Endothelial cell of umbilical vein (primary cell): ENCODE data around the gene DDIT3. TPM values are rescaled to one million over a fixed set of nuclear protein-coding genes. Genes with fewer than 3 reads are reported as not detected.

Experiments
- BruUV-seq: library from RNA; stranded (reverse); fragments of 400-500 nt; replicated peaks from 2 replicates; lab custom pipeline; 2021; lab: Mats Ljungman, UMichigan
- CTCF ChIA-PET: fragments of 300-600, 350-600 bp; sonication (Branson Sonifier 250); formaldehyde crosslinking; loops from one replicate; lab custom pipeline; 2021; ENCODE audit warnings: antibody characterized with exemption, inconsistent platforms; lab: Charles Lee
- POLR2A ChIA-PET: fragments of 300-600, 350-600 bp; sonication (Branson Sonifier 250); formaldehyde crosslinking; loops from one replicate; lab custom pipeline; 2021; ENCODE audit warnings: antibody characterized with exemption, inconsistent platforms; lab: Charles Lee
- DNase-seq: peaks from one replicate; pipeline ENCODE4 v3.0.0-alpha.2; 2011; ENCODE audit warnings: low read depth, low spot score
- FAIRE-seq: peaks from 2 replicates; lab custom pipeline; 2011; peaks lifted over from hg19 to GRCh38; lab: Jason Lieb, UNC
- H2AFZ ChIP-seq: 2 replicates; pipeline ENCODE4 v1.6.0; 2012; ENCODE audit warnings: low read depth, low read length, control low read depth, inconsistent platforms
- H3K27ac ChIP-seq: 2 replicates; pipeline ENCODE4 v1.5.1; 2011; ENCODE audit warnings: low read depth, mild to moderate bottlenecking, control low read depth, low read length, moderate library complexity; ENCODE audit not compliant: insufficient read depth
- H3K27me3 ChIP-seq, 2 experiments: 2 replicates each; pipeline versions ENCODE4 v1.6.0 to v1.6.1; 2011; ENCODE audit warnings: low read length in 2 of 2, mixed read lengths in 1 of 2; ENCODE audit not compliant: control insufficient read depth in 2 of 2, insufficient read depth in 2 of 2
- H3K36me3 ChIP-seq, 2 experiments: 2 replicates in 1 of 2; 3 replicates in 1 of 2; pipeline ENCODE4 v1.5.1; 2011; ENCODE audit warnings: low read length in 2 of 2, mild to moderate bottlenecking in 1 of 2, moderate library complexity in 1 of 2; ENCODE audit not compliant: control insufficient read depth in 2 of 2, insufficient read depth in 2 of 2; ENCODE audit errors: extremely low read depth in 1 of 2
- H3K4me1 ChIP-seq: 3 replicates; pipeline ENCODE4 v1.5.1; 2011; ENCODE audit warnings: mild to moderate bottlenecking, low read length; ENCODE audit not compliant: control insufficient read depth, insufficient read depth; ENCODE audit errors: extremely low read depth
- H3K4me2 ChIP-seq: 2 replicates; pipeline ENCODE4 v1.6.1; 2011; ENCODE audit warnings: low read length, control low read depth, mixed read lengths; ENCODE audit not compliant: insufficient read depth
- H3K4me3 ChIP-seq, 3 experiments: fragments of 200-600 bp in 1 of 3; sonication (generic), shearing (Covaris generic) in 1 of 3; replicated peaks in 1 of 3; 2 replicates each; pipeline ENCODE4 v1.5.1; 2011 to 2016; ENCODE audit warnings: control low read depth in 3 of 3, low read length in 3 of 3, mild to moderate bottlenecking in 2 of 3, inconsistent platforms in 1 of 3, low read depth in 1 of 3, moderate library complexity in 1 of 3; ENCODE audit not compliant: insufficient read depth in 1 of 3
- H3K79me2 ChIP-seq: 2 replicates; pipeline ENCODE4 v1.6.0; 2012; ENCODE audit warnings: low read length, inconsistent platforms; ENCODE audit not compliant: control insufficient read depth, insufficient read depth
- H3K9ac ChIP-seq: replicated peaks from 2 replicates; pipeline ENCODE3; 2011; ENCODE audit warnings: low read length, control low read depth; ENCODE audit not compliant: insufficient read depth; ENCODE audit errors: extremely low read depth
- H3K9me1 ChIP-seq: replicated peaks from 3 replicates; pipeline ENCODE4 v1.6.0; 2011; ENCODE audit warnings: mild to moderate bottlenecking, low read length; ENCODE audit not compliant: control insufficient read depth, insufficient read depth; ENCODE audit errors: extremely low read depth
- H3K9me3 ChIP-seq: replicated peaks from 2 replicates; pipeline ENCODE4 v1.5.1; 2012; ENCODE audit warnings: low read length, inconsistent platforms; ENCODE audit not compliant: control insufficient read depth, insufficient read depth
- H4K20me1 ChIP-seq: replicated peaks from 2 replicates; pipeline ENCODE3; 2011; ENCODE audit warnings: mild to moderate bottlenecking, low read length; ENCODE audit not compliant: control insufficient read depth, insufficient read depth; ENCODE audit errors: extremely low read depth
- EZH2 ChIP-seq: IDR thresholded peaks from 2 replicates; pipeline ENCODE4 v1.6.1; 2012; ENCODE audit warnings: borderline replicate concordance, low read depth, mild to moderate bottlenecking, moderate library complexity, low read length, inconsistent platforms; ENCODE audit not compliant: severe bottlenecking
- FOS ChIP-seq: IDR thresholded peaks from 2 replicates; pipeline ENCODE4 v1.6.1; 2011; ENCODE audit warnings: mild to moderate bottlenecking, low read length, moderate library complexity, borderline replicate concordance; ENCODE audit not compliant: insufficient read depth
- GATA2 ChIP-seq: IDR thresholded peaks from 2 replicates; pipeline ENCODE4 v1.7.0; 2011; ENCODE audit warnings: low read depth, mild to moderate bottlenecking, moderate library complexity, mixed read lengths, low read length; ENCODE audit not compliant: insufficient read length, insufficient read depth
- JUN ChIP-seq: IDR thresholded peaks from 2 replicates; pipeline ENCODE4 v1.6.1; 2011; ENCODE audit warnings: borderline replicate concordance, low read depth; ENCODE audit not compliant: insufficient read length, insufficient read depth
- MYC ChIP-seq: IDR thresholded peaks from one replicate; pipeline ENCODE4 v1.6.1; 2011; ENCODE audit warnings: mild to moderate bottlenecking, low read depth, low read length
- POLR2A ChIP-seq: IDR thresholded peaks from 2 replicates; pipeline ENCODE4 v1.6.1; 2012; ENCODE audit warnings: low read depth, mild to moderate bottlenecking, control low read depth, low read length
- POLR2AphosphoS5 ChIP-seq: IDR thresholded peaks from 2 replicates; pipeline ENCODE4 v1.6.1; 2012; ENCODE audit warnings: low read depth, mild to moderate bottlenecking, control low read depth, low read length, moderate library complexity; ENCODE audit not compliant: insufficient read depth
- dilution Hi-C: fragments of 300-500 bp; cut with MboI; formaldehyde crosslinking; loops from one replicate; pipeline ENCODE4 v1.15.0; 2019; ENCODE audit warnings: low sequenced_read_pairs; ENCODE audit not compliant: extremely low pct_ligation_motif_present
- intact Hi-C: fragments of 100-400 bp; cut with micrococcal nuclease; formaldehyde crosslinking; loops from one replicate; pipeline ENCODE4 v1.10.0; 2022
- polyA plus RNA-seq, 4 experiments: library from polyadenylated mRNA; depleted of rRNA in 3 of 4; stranded (reverse) in 3 of 4; unstranded in 1 of 4; fragments of >200 nt; gene quantifications; 2 replicates each; pipeline versions ENCODE4 v1.2.1 to v1.2.3, GENCODE V29; 2011 to 2012; ENCODE audit warnings: missing spikeins in 1 of 4
- total RNA-seq: library from RNA; stranded (reverse); gene quantifications from 2 replicates; pipeline ENCODE4 v1.2.3, GENCODE V29; 2021
- TF ChIP-seq, protein P1 (sequence below), 2 donors: IDR thresholded peaks; 1 replicate in 1 of 2; 2 replicates in 1 of 2; pipeline ENCODE4 v1.5.1; 2011; ENCODE audit warnings: low read length in 2 of 2, mild to moderate bottlenecking in 2 of 2, moderate library complexity in 2 of 2, control low read depth in 1 of 2, inconsistent platforms in 1 of 2, low read depth in 1 of 2; ENCODE audit not compliant: insufficient read depth in 1 of 2; ENCODE audit errors: extremely low read depth in 1 of 2
- TF ChIP-seq, protein P2 (sequence below): IDR thresholded peaks from 2 replicates; pipeline ENCODE4 v1.6.1; 2011; ENCODE audit not compliant: insufficient read depth, insufficient read length

DDIT3 gene
- total and polyA plus RNA-seq, 2 donors (not counting 3 experiments of a cell fraction or from before 2014, with no cell fraction given), result 13.7 to 22.0 TPM

DNA sequence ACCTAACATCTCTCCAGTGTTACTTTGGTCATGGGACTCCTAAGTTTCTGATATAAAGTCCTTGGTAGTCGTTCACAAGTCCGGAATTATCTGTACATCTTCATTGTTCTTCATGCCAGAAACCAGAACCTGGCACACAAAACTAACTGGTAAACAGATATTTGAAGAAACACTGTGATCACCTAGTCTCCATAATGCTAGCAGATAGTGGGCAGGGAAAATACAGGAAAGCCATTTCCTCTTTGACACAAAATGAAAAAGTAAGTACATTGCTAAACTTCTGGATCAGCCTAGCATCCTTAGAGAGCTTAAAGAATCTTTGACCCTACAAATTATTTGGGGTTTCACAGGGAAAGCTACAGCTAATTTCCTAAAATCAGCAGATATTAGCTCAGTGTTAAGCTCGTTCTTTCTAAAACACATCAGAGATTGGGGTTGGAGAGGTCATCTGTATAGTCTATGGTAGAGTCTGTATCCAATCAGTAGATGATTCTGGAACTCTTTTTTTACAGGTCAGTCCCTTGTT, 4.8 kb downstream of the DDIT3 start:
- Histone ChIP-seq H3K9me1 (no peaks in the 10 kb centered on the region), H3K4me2 (no peak overlapping the region), H3K4me3 (no peak overlapping the region), H3K27ac (no peak overlapping the region), H3K9me3 (no peaks in the 10 kb centered on the region), H3K4me1 (peaks cover 23% of the 10 kb centered on the region), H3K27me3 (no peaks in the 10 kb centered on the region), H3K36me3 (peaks cover 33 to 45% of the 10 kb centered on the region in 2 experiments), H4K20me1 (no peaks in the 10 kb centered on the region), H3K9ac (no peak overlapping the region), H3K79me2 (peaks cover 23% of the 10 kb centered on the region), H2AFZ (no peak overlapping the region)
- dilution Hi-C loops (no loop called here), intact Hi-C loops (no loop called here)
- TF ChIP-seq JUN (no peak), FOS (no peak), MYC (no peak), GATA2 (no peak), POLR2A (no peak), POLR2AphosphoS5 (no peak), EZH2 (no peak)
- TF ChIP-seq, protein P1, sequence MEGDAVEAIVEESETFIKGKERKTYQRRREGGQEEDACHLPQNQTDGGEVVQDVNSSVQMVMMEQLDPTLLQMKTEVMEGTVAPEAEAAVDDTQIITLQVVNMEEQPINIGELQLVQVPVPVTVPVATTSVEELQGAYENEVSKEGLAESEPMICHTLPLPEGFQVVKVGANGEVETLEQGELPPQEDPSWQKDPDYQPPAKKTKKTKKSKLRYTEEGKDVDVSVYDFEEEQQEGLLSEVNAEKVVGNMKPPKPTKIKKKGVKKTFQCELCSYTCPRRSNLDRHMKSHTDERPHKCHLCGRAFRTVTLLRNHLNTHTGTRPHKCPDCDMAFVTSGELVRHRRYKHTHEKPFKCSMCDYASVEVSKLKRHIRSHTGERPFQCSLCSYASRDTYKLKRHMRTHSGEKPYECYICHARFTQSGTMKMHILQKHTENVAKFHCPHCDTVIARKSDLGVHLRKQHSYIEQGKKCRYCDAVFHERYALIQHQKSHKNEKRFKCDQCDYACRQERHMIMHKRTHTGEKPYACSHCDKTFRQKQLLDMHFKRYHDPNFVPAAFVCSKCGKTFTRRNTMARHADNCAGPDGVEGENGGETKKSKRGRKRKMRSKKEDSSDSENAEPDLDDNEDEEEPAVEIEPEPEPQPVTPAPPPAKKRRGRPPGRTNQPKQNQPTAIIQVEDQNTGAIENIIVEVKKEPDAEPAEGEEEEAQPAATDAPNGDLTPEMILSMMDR (IDR thresholded peaks at IDR 0.05; ENCODE audit: extremely low read depth in 1 of 2, insufficient read depth in 1 of 2, low read depth in 1 of 2, low read length in 2 of 2), result no peak
- TF ChIP-seq, protein P2, sequence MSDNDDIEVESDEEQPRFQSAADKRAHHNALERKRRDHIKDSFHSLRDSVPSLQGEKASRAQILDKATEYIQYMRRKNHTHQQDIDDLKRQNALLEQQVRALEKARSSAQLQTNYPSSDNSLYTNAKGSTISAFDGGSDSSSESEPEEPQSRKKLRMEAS, result no peak
- FAIRE-seq (no peak), DNase-seq (no peak)
- no TSS peak for BruUV-seq
- ChIA-PET POLR2A (interaction anchor here (1.0 kb wide), 1 partner anchor 21 kb away, joined by 10 read pairs; no protein-coding TSS in a partner anchor), CTCF (no interaction called here)
